NCI-H187 treated with DMSO at 0.1 percent for 48 hours (cell line): Measurements from ENCODE around the gene MED27.
"Not testable (repeated sequence)": the region's sequence is repeated elsewhere in the genome, so short reads cannot be mapped to it uniquely, and the experiment has no call there.

Source experiments
- DNase-seq: peaks from one replicate; lab custom pipeline; 2025; lab: John Stamatoyannopoulos, UW

MED27 gene

DNA sequence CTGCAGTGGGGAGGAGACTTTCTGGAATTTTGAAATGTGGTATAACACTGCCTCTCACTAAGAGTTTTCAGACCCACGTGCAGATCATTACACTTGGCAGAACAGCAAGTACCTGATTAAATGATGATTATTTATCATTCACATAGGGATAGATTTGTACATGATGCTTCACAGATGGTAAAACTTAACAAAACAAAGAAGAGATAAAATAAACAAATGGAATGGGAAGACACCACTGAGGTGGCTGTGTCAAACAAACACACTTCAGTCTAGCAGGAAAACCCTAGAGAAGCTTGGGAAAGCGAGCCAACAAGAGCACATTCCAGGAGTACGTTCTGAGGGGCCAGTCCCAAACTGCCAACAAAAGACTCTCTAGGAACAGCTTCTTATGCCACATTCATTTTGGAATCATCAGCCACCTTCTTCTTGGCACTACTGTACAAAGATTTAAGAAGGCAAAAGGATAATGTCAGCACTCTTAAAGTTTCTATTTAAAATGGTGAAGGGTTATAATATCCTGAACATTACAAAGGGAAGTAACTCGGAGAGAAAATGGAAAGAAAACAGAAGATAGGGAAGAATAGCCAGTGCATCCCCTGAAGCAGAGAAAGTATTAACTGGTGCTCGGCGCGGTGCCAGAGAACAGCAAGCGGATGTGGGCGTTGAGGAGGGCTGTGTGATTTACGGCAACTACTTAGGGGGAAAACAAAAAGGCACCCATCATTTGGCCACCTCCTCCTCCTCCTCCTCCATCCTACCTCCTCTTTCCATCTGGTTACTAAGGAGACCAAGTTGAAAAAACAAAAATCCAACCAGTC, 1.6 kb downstream of the MED27 start:
- no peak for DNase-seq

DNA sequence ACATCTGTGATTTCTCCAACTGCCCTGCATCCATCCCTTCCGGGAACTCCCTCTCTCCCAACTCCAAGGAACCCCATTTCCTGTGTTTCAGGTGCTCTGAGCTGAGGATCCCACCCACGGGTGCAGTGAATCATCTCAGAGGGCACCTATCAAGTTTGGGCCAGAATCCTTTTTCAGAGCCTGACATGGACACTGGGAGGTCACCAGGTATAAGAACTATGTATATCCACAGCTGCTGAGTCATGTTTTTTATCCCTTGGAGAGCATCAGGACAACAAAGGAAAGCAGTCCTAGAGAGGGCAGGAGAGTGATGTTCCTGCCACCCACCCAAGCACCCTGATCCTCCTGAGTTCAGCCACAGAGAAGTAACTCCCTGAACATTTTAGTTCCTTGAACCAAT, 3.8 kb downstream of the MED27 start:
- DNase-seq, result no peak

DNA sequence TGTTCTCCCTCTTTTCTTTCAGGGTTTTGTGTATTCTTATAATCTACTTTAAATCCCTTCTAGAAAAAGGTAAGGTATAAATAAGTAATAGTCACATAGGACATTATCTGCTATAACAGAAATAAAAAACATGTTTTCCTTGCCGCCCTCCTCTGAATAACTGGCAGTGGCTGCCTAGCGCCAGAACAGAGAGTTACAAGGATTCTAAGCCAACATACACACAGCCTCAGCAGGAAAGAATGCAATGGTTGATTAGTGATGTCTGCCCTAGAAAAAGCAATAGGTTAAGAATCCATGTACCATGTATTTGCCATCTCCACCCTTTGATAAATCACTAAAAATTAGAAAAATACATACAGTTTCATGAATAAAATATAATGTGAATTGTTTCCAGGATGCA, 4.9 kb downstream of the MED27 start:
- no peak for DNase-seq

DNA sequence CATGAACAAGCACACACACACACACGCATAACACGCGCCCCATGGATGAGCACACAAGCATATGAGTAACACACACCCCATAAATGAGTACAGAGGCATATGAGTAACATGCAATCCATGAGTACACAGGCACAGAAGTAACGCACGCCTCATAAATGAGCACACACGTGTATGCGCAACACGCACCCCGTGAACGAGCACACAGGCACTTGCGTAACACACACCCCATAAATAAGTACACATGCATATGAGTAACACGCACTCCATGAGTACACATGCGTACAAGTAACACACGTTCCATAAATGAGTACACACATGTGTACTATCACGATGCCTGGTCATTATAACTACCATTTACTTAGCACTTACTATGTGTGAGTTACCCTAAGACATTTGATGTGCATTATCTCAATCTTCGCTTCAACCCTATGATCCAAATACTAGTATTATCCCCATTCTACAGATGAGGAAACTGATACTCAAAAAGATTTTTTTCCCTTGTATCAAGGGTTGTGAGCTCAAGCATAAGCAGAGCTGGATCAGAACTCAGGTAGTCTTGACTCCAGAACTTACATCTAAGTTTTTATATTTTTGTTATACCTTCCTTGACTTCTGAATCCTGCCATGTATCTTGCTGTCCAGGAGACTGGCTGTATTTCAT, 7.7 kb downstream of the MED27 start:
- no peak for DNase-seq

DNA sequence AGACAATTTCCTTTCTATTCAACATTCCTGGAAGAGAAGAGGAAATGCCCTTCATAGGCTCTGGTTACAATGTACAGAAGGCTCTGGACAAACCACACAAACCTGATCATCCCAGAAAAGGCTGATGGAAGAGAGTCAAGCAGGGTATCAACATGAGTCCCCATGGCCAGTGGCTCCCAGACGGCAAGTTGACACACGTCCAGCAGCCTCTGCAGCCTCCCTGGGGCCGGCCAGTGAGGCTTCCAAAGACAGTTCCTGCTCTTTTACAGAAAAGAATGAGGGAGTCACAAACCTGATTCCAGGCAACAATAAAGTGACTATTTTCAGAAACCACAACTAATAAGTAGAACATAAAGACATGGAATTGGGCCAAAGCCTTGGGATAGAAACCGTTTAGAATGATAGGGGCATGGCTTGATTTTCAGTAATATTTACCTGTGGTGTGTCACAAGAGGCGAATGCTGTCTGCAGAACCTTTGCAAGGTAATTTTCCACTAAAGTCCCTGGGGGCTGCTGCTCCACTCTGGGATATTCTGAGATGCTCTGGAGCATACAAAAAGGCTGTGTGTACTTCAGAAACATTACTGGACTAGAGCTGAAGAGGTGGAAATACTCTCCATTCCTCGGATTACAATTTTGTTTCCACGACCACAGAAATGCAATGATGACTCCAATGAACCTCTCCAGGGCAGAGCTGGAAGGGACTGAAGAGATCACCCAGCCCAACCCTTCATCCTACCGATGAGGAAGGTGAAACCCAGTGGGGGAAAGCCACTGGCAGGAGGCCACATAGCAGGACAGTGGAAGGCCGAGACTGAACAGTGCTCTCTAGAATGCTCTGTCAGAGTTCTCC, 10.4 kb downstream of the MED27 start:
- DNase-seq, result peak; percentile 46

DNA sequence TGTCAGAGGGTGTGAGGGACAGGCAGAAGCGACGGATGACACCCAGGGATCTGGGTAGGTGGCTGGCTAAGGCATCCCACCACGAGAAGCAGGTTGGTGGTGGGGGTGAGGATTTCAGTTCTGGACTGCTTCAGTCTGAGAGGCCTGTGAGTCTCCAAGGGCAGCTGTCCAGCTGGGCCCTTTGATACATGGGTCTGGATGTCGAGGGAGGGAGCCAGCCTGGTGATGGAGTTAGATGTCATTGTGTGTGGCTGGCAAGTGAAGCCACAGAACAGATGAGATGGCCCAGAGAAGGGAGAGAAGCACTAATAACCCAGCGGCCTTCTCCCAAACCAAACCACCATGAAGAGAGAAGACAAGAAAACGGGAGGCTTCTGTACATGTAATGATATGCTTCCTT, 11.1 kb downstream of the MED27 start:
- DNase-seq, result no peak

DNA sequence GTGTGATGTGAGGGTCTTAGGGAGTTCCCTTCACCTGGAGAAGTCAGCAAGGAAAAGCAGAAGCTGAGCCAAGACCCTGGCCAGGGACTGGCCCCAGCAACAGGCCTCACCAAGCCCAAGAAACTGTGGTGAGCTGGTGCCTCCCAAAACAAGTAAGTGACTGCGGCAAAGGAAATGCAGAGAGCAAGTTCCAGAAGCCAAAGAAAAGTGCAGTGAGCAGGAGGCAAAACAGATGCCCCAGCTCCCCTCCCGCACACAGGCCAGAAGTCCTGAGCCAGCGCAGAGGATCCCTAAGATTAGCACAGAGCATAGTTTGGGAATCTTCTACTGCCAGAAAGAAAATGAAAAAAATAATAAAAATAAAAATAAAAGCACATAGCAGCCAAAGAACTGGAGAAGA, 13.2 kb downstream of the MED27 start:
- DNase-seq, result no peak

DNA sequence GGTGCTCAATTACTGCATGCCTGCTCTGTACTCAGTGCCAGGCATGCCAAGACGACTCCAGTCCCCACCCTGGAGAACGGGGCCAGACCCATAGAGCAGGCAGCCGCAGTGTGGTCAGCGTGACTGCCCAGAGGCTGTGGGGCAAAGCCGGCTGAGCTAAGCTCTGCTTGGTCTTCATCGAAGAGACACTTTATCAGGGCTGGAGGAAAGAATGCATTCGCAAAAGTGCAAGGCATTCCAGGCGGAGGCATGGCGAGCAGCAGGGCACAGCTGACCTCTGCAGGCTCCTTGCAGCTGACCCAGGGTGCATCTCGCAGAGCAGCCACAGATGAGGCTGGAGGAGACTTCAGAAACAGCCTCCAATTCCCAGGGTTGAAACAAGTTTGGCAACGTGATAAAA, 13.6 kb downstream of the MED27 start:
- DNase-seq, result no peak

DNA sequence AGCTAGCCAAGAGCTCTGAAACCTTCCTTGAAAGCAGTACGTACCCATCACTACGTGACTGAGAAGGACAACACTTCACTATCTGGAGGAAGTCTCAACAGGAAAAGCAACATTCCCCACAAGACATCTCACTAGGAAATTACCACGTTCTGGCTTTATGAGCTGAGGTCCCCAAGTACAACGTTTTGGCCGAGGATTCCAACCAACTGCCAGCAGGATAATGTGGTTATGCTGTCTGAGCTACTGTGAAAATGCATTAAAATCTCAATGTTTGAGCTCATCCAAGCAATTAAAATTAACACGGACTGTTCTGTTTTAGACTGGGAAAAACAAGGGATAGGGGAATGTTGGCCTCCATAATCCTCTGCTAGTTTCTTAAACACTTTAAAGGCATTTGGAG, 16.4 kb downstream of the MED27 start:
- no peak for DNase-seq

DNA sequence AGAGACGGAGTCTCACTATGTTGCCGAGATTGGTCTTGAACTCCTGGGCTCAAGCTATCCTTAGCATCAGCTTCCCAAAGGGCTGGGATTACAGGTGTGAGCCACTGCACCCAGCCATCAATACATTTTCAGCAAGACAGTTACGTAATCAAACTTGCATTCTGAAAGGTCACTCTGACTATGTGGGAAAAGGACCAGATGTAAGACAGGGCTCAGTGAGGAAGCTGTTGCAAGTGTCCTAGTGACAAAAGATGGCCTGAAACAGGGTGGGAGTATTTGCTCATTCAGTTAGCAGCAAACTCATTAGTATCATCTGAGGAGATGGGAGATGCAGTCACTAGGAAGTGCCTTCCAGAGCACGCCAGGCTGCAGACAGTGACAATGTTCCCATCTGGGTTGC, 16.9 kb downstream of the MED27 start:
- no peak for DNase-seq

DNA sequence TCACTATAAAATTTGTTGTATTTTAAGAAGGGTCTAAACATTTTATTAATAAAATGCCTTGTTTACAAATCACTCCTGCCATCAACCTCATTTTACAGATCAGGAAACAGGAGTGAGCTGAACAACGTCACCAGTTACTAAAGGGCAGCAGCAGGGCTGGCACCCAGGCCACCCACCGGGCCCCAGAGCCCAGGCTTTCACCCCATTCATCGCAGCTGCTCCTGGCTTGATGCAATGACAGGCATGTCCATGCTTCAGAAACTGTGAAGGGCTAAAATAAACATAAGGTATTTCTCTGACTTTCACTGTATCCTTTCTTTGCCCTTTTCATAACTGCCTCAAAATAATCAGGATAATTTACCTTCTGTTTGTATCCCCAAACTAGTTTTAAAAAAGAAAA, 18.1 kb downstream of the MED27 start:
- DNase-seq, result no peak

DNA sequence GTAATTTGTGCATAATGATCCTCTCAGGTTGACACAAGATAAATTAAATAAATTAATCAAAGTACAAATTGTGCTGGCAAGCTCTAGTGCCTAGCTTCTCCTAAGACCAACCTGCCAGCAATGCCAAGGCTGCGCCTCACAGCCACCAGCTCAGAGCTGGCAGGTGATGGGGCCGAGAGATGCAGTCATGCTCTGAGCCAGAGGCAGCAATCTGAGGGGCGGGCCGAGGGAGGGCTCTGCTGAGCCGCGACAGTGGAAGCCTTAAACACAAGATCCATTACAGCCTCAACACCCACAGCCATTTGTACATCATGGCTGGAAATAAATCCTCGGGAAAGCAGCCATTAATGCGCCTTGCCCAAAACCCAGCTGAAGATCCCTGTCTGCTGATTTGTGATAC, 20.3 kb downstream of the MED27 start:
- no peak for DNase-seq

DNA sequence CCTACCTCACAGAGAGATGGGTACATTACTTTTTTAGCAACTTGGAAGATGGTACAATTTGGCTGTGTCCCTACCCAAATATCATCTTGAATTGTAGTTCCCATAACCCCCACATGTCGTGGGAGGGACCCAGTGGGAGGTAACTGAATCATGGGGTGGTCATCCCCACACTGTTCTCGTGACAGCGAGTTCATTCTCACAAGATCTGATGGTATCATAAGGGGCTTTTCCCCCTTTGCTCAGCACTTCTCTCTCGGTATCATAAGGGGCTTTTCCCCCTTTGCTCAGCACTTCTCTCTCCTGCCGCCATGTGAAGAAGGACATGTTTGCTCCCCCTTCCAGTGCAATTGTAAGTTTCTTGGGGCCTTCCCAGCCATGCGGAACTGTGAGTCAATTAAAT, 21.4 kb downstream of the MED27 start:
- DNase-seq, result not testable (repeated sequence)

DNA sequence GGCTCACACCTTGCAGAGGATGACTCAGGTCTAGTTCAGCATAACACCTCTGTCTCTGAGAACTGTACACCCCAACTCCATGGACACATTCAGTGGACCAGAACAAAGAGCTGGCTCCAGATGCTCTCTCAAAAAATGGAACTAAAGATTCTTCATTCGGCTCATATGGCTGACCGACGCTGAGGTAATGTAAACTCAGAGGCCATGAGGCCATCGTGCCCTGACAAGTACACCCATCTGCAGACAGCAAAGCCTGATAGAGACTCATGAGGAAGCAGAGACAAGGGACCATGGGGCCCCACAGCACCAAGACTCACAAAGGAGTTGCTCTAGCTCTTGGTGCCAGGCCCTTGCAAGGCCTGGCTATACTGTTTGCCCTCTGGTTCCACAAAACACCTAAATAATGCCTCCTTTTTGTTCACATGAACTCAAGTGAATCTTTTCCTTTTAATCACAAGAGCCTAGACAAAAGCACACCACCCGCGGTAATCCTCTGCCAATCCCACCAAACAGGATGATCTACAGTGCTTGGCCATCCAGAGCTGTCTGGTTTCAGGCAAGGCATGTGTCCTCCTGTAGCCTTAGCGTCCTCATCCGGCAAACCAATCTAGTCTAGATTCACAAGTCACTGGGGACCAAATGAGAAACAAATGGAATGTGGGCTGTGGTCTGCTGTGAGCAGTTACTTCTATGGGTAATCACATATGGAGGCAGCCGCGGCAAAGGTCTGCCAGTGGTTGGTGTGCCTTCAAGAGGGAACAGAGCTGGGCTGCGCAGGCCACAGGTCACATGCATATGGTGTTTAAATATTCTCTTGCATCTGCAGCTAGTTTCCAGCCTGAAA, 22.7 kb downstream of the MED27 start:
- DNase-seq, result no peak

DNA sequence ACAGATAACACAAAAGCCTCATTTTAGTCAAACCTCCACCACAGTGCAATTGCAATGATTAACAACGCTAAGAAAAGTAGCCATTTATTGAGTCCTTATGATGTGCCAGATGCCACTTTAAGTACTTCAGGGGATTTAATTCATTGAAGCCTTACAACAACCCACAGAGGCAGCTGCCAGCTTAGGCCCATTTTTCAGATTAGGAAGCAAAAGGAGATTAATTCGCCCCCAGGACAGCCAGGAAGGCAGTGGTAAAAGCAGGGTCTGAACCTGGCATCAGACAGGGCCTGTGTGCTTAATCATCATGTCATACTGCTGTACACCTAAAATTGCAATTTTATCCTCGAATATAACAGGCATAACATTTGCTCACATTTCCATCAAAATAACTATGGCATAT, 23.9 kb downstream of the MED27 start:
- no peak for DNase-seq

DNA sequence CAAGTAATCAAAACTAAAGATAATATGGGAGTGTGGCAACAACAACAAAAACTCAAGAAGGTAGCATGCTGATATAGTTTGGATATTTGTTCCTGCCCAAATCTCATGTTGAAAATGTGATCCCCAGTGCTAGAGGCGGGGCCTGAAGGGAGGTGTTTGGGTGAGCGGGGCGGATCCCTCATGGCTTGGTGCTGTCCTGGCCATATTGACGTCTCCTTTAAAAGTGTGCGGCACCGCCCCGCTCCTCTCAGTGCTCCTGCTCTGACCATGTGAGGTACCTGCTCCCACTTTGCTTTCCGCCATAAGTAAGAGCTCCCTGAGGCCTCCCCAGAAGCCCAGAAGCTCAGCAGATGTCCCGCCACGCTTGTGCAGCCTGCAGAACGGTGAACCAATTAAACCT, 25.6 kb downstream of the MED27 start:
- no peak for DNase-seq

DNA sequence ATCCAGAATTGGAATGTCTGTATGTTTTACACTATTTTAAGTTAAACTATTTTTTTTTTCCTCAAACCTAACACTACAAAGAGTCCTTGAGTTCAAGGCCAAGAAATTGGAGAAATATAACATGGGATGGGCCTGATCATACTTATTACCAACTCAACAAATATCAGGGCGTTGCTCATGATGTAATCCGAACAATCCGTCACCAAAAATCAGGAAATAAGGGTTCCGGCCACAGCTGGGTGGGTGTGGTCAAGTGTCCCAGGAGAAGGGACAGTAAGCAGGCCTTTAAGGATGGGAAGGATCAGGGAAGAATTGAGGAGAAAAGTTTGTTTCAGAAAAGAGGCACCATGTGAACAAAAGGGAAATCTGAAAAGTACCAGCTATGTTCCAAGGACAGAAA, 29.8 kb downstream of the MED27 start:
- no peak for DNase-seq

DNA sequence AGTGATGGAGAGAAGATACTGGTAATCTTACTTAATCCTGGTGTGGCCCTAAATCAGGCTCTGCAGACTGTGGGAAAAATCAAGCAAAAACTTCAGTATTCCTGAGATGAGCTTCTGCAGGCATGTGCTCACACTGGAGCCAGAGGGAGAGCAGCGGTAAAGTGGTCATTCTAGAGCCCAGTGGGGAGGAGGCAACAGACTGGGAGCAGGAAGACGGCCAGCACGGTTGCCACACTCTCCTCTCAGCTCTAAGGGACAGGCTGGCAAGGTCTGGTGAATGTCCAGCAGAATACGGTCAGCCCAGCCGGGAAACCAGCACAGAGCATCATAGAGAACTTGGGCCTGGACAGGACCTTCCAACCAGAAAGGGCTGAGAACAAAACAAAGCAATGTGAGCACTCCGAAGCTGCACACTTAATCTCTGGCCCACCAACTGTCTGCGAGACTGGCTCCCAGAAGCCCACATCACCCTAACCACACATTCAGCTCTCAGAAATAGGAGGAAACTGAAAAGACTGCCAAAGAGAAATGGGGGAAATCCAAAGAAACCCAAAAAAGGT, 30.3 kb downstream of the MED27 start:
- DNase-seq, result no peak

DNA sequence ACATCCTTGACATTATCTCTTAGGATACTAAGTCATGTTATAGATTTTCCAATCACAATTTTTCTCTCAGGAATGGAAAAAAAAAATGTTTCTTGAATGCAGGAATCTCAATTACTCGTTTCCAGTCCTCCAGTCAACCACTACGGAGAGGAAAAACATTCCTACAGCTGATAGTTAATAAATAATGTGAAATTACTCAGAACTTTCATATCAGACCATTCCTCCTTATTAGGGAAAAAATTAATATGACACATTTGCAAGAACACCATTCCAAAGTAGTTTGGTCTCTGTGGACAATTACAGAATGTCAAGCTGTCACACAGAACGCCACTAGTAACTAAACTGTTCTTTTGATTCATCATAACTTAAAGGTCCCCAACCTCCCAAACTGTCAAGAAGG, 31.5 kb downstream of the MED27 start:
- DNase-seq, result no peak

DNA sequence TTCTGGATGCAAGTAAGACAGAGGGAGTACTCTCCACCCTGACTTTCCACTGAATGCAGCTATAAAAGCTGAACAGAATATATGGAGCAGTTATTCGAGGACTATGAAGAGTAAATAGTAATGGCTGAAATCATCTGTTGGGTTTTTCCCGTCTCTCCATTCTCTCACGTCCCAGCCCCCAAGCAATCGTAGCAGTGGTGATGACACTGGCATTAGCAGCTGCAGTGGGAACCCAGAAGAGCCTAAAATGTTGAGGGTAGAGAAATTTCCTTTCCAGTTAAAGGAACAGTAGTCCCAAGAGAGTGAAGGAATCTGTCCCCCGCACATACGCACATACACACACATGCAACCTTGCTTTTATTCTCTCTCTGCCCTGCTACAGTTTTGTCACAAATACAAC, 33.2 kb downstream of the MED27 start:
- no peak for DNase-seq

DNA sequence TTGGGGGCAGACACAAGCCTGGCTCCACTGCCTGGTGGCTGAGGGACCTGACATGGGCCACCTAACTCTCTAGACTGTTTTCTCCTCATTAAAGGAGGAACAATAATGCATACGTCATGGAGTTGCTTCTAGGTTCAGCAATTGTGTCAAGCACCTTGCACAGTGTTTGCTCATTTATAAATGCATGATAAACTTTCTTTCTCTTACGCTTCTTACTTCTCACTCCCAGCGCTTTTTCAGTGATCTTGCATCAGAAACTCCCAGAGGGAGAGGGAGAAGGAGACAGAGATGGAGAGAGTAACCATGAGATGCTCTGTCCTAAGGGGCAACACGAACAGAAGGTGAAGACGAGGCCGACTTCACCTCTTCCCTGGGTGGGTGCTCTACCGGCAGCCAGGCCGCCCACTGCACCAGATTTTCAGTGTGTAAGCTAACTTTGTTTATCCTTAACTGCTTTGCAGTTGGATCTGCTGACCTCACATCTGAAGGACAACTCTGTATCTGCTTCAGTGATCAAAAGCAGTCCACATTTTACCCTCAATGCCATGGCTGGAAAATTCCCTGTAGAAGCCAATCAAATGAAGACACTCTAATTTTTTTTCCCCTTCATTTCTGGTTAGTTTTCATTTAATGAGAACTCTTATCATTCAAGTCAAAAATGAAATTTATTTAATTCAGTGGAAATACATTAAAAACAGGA, 35.3 kb downstream of the MED27 start:
- DNase-seq, result no peak
